GM12873 (cell line): ENCODE data around the gene CHID1.

Source experiments
- TF ChIP-seq, protein P1 (sequence below): IDR thresholded peaks from 2 replicates; pipeline ENCODE4 v1.5.1; 2012; ENCODE audit warnings: low read depth, mild to moderate bottlenecking, moderate library complexity, low read length, control low read depth; ENCODE audit not compliant: insufficient read depth; ENCODE audit errors: missing control alignments

CHID1 gene

DNA sequence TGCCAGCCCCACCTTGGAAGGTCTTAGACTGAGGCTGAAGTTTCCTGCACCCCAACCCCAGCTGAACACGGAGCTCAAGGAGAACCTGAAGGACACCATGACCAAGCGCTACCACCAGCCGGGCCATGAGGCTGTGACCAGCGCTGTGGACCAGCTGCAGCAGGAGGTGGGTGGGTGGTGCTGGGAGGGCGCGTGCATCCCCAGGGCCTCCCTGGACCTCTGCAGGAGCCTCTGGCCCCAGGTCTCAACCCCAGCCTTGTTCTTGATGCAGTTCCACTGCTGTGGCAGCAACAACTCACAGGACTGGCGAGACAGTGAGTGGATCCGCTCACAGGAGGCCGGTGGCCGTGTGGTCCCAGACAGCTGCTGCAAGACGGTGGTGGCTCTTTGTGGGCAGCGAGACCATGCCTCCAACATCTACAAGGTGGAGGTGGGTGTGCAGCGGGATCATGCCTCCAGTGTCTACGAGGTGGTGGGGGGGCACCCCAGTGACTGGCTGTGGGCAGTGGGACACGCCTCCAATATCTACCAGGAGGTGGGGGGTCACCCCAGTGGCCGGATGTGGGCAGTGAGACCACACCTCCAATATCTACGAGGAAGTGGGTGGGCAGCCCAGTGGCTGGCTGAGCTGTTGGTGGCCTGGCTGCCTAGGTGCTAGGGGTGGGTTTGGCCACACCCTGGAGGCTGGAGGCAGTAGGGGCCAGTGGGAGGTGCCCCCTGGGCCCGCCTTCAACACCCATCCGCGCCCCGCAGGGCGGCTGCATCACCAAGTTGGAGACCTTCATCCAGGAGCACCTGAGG, 73.2 kb downstream of the CHID1 start:
- TF ChIP-seq, protein P1, sequence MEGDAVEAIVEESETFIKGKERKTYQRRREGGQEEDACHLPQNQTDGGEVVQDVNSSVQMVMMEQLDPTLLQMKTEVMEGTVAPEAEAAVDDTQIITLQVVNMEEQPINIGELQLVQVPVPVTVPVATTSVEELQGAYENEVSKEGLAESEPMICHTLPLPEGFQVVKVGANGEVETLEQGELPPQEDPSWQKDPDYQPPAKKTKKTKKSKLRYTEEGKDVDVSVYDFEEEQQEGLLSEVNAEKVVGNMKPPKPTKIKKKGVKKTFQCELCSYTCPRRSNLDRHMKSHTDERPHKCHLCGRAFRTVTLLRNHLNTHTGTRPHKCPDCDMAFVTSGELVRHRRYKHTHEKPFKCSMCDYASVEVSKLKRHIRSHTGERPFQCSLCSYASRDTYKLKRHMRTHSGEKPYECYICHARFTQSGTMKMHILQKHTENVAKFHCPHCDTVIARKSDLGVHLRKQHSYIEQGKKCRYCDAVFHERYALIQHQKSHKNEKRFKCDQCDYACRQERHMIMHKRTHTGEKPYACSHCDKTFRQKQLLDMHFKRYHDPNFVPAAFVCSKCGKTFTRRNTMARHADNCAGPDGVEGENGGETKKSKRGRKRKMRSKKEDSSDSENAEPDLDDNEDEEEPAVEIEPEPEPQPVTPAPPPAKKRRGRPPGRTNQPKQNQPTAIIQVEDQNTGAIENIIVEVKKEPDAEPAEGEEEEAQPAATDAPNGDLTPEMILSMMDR = no peak

DNA sequence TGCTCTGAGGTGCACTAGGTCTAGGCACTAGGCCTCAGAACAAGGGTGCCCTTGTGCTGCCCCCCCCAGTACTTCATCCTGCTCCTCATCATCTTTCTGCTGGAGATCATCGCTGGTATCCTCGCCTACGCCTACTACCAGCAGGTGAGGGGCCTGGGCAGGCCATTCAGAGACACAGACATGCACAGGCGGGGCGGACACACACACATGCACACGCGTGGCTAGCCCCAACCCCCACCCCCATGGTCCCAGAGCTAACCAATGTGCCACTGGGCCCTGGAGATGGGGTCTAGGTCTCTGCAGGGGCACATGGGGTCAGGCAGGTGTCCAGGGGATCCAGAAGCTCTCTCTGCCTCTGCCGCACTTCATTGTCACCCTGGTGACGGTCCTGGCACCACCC, 73.9 kb downstream of the CHID1 start:
- TF ChIP-seq, protein P1 = no peak

DNA sequence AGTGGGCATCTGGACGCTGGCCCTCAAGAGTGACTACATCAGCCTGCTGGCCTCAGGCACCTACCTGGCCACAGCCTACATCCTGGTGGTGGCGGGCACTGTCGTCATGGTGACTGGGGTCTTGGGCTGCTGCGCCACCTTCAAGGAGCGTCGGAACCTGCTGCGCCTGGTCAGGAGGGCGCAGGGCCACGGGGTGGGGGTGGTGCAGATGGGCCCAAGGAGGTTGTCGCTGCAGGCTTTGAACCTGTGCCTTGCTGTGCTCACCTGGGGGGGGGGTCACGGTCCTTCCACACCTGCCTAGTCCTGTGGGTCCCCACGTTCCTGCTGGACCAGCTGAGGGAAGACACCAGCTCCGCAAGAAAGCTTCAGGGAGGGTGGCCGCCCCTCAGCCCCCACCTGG, 74.3 kb downstream of the CHID1 start:
- TF ChIP-seq, protein P1 = no peak

DNA sequence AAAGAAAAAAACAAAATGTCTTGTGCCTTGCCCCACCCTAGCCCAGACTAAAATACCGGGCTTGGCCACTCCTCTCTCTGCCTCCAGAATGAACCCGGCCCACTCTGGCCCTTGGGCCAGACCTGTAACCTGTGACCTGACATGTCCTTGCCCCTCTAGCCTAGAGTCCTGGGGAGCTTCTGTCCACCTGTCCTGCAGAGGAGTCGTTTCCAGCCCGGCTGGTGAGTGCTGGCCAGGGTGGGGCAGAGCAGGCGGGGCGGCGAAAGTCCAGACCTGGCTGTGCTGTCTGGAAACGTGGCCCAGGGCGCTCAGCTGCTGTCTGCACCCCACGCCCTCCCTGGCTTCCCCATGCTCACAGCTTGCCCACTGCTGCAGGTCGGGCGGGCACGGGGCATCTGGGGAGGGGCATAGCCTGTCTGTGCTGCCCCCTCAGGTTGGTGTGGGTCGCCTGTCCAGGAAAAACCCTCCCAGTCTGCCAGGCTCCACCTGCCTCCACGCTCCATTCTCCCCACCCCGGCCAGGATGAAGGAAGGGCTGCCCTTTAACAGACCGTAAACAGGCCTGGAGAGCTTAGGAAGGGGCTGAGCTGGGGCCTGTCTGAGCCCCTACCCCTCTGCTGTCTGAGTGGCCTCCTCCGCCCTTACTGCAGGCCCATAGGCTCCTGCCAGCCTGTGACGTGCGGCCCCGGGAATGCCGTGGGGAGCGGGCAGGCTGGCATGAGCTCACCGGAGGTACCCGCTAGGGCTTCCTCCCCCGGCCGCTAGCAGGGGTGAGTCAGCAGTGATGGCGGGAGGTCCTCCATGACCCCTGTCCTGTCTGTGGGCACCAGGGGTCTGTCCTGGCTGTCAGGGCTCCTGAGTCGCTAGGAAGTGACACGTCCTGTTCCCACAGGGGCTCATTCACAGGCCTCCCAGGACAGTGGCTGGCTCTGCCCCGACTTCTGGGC, 76.0 kb downstream of the CHID1 start:
- TF ChIP-seq, protein P1 = no peak

DNA sequence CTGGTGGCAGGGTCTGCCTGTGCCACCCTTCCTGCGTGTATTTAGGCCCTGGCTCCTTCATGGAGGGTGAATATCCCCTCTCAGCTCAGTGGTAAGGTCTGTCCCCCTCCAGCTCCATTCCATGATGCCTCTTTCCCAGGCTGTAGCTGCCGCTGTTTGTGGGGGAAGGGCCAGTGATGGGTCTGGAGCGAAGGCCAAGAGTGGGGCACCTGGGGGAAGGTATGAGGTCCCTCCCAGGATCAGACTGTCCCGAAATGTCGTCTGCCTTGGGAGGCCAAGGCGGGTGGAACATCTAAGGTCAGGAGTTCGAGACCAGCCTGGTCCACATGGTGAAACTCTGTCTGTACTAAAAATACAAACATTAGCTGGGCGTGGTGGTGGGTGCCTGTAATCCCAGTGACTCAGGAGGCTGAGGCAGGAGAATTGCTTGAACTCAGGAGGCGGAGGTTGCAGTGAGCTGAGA, 76.7 kb downstream of the CHID1 start:
- TF ChIP-seq, protein P1 = no peak

DNA sequence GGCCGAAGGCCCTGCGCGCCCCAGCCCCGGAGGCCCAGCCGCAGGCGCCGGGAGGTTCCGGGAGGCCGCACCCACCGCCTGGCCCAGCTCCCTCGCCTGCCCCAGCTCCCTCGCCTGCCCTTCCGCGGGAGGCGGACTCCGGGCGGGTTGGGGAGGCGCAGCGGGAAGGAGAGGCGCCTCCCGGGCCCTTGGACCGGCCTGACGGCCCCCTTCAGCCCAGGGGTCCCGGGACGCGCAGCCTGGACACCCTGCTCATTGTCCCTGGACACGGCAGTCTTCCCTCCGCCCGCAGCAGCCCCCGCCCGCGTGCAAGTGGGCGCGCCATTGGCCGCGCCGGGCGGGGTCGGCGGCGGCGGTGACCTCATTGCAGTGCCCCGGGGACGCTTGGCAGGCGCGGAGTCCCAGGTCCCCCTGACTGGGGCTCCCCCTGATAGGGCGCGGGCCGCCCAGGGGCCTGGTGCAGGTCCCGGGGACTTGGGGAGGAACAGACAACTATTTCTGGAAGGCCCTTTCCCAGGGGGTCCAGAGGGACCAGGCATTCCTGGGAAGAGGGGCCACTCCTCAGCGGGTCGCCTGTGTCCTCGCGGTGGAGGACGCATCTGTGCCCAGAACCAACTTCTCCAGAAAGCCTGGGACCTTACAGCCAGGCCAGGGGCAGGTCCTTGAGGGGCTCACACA, 77.4 kb downstream of the CHID1 start:
- TF ChIP-seq, protein P1 = no peak

DNA sequence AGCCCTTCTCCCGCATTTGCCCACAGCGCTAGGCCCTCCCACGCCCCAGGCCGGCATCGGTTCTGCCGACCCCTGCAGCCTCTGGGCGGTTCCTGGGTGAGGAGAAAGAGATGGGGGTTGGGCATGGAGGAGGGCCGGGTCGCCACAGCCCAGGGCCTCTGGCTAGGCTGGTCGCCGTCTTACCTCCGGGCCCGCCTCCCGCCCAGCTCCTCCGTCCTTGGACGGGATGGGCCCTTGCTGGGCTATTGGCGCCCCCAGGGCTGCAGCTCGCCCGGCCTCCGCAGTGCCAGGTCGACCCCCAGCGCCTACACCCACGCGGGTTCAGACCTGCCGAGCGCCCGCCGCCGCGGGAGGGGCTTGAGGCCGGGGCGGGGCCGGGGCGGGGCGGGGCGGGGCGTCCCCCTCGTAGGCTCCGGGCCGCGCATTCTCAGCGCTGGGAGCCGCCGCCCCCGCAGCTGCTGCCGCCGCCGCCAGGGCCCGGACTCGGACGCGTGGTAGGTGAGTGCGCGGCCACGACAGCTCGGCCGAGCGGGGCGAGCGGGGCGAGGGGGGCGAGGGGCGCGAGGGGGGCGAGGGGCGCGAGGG, 78.0 kb downstream of the CHID1 start, which contains the start of gene CD151:
Gene CD151 (plus strand): TSS at position 424 of the 585 bp plus-strand sequence. CDS start 3,118 bp downstream, outside the sequence.
- TF ChIP-seq, protein P1 = no peak
